IPS DF 6.9 (cell line): ENCODE measurements around the gene TMEM41A.

Source experiments
- DNase-seq: peaks from one replicate; pipeline ENCODE4 v3.0.0-alpha.2; 2013; ENCODE audit warnings: low read depth, low spot score
- H3K27ac ChIP-seq: one replicate; pipeline ENCODE4 v1.5.1; 2013; ENCODE audit warnings: low read length, control low read depth
- H3K27me3 ChIP-seq: 2 replicates; pipeline ENCODE4 v1.6.1; 2013; ENCODE audit warnings: mild to moderate bottlenecking, low read length; ENCODE audit not compliant: control insufficient read depth, insufficient read depth
- H3K36me3 ChIP-seq: 2 replicates; pipeline ENCODE4 v1.6.1; 2013; ENCODE audit warnings: low read length; ENCODE audit not compliant: control insufficient read depth, insufficient read depth
- H3K4me1 ChIP-seq: 2 replicates; pipeline ENCODE4 v1.6.1; 2013; ENCODE audit warnings: low read length; ENCODE audit not compliant: control insufficient read depth, insufficient read depth
- H3K4me3 ChIP-seq: 2 replicates; pipeline ENCODE4 v1.5.1; 2013; ENCODE audit warnings: mild to moderate bottlenecking, low read length
- H3K9me3 ChIP-seq: 2 replicates; pipeline ENCODE4 v1.6.1; 2013; ENCODE audit warnings: low read length, inconsistent platforms; ENCODE audit not compliant: control insufficient read depth, insufficient read depth
- WGBS: extraction: QIAGEN DNeasy Blood & Tissue Kit; methylation state at CpG from one replicate; pipeline ENCODE4 v1.1.7; 2013; ENCODE audit warnings: mixed read lengths, missing lambda C conversion rate; ENCODE audit not compliant: insufficient read length, insufficient coverage; 5-methylcytosine and 5-hydroxymethylcytosine counted together

TMEM41A gene

DNA sequence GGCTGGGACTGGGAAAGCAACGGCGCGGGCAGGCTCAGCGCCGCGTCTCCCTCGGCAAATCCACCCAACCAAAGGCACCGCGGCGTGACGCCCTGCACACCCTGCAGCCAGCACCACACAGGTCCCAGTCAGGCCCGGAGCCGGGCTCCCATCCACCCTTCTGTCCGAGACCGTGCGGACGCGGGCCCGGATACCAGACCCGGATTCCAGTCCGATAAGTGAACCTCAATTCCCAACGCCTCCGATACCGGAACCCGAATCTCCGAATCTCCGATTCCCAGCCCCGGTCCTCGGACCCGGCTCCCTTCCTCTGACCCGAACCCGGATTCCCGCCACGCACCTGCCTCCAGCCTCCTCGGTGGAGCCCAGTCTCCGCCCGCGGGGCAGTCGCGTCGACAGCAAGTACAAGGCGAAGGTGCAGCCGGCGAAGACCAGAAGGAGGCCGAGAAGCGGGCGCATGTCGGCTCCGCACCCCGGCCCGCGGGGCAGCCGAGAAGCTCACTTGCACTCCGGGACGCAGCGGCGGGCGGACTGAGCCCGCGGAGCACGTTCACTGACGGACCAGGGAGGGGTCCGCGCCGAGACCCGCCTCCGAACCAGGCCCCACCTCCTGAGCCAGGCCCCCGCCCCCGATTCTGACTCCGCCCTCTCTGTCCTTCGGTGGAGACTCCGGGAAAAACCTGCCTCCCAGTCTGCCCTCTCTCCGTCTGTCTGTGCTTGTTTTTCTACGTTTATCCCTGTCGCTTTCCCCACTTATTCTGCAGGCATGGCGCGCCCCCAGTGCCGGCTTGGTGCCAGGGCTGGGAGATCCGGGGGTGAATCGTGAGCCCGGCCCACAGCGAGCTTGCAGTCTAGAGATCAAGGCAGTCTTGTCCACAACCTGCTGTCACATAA lies at the start of gene TMEM41A:
Gene TMEM41A (minus strand): TSS at position 533 of the 894 bp plus-strand sequence. CDS start 74 bp downstream, at position 459.
- peak; percentile 68 for DNase-seq

DNA sequence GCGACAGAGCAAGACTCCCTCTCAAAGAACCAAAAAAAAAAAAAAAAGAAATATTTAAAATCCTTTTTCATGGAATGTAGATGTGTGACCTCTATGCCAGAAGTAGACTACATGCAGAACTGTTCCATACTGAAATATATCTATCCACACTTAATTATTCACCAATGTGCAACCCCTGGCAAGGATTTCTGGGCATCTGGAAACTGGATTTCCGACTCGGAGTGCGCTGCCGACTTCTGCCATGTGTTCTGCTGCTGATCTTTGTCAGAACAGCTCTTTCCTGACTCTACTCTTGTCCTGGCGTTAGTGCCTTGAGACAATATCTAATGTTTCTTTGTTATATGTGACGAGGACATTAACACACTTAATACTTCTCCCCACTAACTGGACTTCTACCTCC lies 41.9 kb upstream of the TMEM41A start:
- Histone ChIP-seq H3K9me3 (no peaks in the 10 kb centered on the region), H3K27me3 (no peaks in the 10 kb centered on the region), H3K27ac (no peak overlapping the region), H3K36me3 (no peaks in the 10 kb centered on the region), H3K4me3 (no peak overlapping the region), H3K4me1 (no peaks in the 10 kb centered on the region)
- no CpG with 5 or more reads among the region's 7 CpGs for WGBS
- DNase-seq = no peak

More for the DNA sequence above, at the start of gene TMEM41A:
- Histone ChIP-seq H3K9me3 (no peaks in the 10 kb centered on the region), H3K36me3 (0 out of 2 replicates have a peak, but pooled peaks cover 5% of the 10 kb centered on the region), H3K27ac (no peak within 1 kb of the TSS), H3K4me3 (peak within 1 kb of the TSS; percentile 84), H3K27me3 (no peaks in the 10 kb centered on the region), H3K4me1 (0 out of 2 replicates have a peak, but pooled peaks cover 1% of the 10 kb centered on the region)
- WGBS = no CpG with 5 or more reads among the region's 82 CpGs

DNA sequence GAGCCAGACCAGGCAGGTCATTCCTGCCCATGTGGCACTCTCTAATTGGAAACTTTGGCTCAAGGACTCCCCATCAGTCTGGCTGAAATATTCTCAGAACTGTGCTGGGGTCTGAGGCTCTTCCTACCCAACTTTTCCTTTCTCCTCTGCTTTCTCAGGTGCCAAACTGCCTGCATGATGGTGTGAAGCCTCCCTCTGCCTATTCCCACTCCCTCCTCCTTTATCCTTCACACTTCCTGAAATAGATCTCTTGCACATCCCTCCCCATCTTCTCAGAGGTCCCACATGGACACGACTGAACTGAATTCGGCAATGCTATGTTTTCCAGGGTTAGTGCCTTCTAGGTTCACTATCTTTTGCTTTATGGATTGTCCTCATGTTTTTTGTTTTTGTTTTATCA lies 41.1 kb upstream of the TMEM41A start:
- no peak for DNase-seq
- no peaks in the 10 kb centered on the region for H3K27me3 ChIP-seq
- WGBS = no CpG with 5 or more reads among the region's 2 CpGs
- no peaks in the 10 kb centered on the region for H3K36me3 ChIP-seq
- H3K9me3 ChIP-seq = no peaks in the 10 kb centered on the region
- H3K4me1 ChIP-seq = no peaks in the 10 kb centered on the region
- no peak overlapping the region for H3K27ac ChIP-seq
- no peak overlapping the region for H3K4me3 ChIP-seq

DNA sequence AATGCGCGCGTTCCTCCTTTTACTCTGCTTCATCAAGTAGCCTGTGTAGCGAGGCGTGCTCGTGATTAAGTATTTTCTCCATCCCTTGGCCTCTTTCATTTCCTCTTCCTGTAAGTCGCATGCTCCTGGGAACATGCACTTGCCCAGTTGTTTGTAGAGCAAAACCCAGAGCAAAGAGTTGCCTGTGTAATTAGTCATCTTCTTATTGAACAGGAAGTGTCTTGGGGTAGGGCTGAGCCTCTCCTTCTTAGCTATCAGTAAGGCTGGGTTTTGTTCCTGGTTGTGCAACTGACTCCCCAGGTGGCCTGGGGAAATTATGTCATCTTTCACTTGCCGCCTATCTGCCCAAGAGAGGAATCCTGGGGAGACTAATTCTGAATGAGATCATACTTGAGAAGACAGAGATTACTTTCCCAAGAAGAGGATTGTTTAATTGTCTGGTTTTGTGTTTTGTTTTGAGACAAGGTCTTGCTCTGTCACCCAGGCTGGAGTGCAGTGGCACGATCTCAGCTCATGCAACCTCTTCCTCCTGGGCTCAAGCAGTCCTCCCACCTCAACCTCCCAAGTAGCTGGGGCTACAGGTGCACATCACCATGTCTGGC lies 38.6 kb upstream of the TMEM41A start:
- WGBS = no CpG with 5 or more reads among the region's 9 CpGs
- H3K27ac ChIP-seq = no peak overlapping the region
- H3K4me3 ChIP-seq = no peak overlapping the region
- H3K9me3 ChIP-seq = no peaks in the 10 kb centered on the region
- no peaks in the 10 kb centered on the region for H3K4me1 ChIP-seq
- no peaks in the 10 kb centered on the region for H3K36me3 ChIP-seq
- no peaks in the 10 kb centered on the region for H3K27me3 ChIP-seq
- no peak for DNase-seq

DNA sequence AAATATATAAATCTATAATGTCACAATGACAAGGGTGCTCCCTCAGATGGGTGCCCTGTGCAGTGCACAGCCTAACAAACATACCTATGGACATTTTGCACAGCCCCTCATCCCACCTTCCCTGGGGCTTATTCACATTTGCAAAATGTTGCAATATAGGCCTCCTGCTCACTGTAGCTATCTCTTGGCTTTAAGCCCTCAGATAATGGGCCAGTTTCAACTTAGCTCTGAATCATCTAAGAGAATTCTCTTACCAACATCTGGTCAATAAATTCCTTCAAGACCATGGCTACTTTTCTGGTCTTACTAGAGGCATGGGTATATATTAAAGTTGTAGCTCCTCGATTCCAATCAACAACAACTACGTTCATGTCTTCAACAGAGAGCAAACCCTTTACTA lies 35.7 kb upstream of the TMEM41A start:
- no CpG with 5 or more reads among the region's 2 CpGs for WGBS

DNA sequence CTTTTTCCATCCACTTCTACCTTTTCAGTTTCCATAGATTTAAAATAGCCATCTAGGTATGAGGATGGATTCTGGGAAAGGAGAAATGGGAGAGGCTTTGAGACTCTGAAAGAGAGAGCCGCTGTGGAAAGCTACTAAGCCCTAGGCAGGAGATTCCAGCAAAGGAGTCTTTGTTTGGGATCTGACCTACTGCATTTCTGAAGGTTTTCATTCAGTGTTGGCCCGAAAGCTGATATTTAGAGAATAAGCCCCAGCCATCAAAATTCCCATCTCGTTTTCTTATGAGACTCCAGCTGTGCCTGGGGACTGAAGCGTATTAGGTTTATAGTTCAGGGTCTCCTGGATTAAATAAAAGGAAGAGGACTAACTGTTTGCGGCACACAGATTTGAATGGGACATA lies 34.1 kb upstream of the TMEM41A start:
- no peak for DNase-seq
- Histone ChIP-seq H3K36me3 (no peaks in the 10 kb centered on the region), H3K27me3 (no peaks in the 10 kb centered on the region), H3K27ac (no peak overlapping the region), H3K4me1 (no peaks in the 10 kb centered on the region), H3K4me3 (no peak overlapping the region), H3K9me3 (no peaks in the 10 kb centered on the region)
- no CpG with 5 or more reads among the region's 5 CpGs for WGBS

More for the DNA sequence above, 35.7 kb upstream of the TMEM41A start:
- no peak for DNase-seq
- H3K36me3 ChIP-seq = no peaks in the 10 kb centered on the region
- no peak overlapping the region for H3K4me3 ChIP-seq
- H3K4me1 ChIP-seq = no peaks in the 10 kb centered on the region
- no peak overlapping the region for H3K27ac ChIP-seq
- H3K9me3 ChIP-seq = no peaks in the 10 kb centered on the region
- no peaks in the 10 kb centered on the region for H3K27me3 ChIP-seq

DNA sequence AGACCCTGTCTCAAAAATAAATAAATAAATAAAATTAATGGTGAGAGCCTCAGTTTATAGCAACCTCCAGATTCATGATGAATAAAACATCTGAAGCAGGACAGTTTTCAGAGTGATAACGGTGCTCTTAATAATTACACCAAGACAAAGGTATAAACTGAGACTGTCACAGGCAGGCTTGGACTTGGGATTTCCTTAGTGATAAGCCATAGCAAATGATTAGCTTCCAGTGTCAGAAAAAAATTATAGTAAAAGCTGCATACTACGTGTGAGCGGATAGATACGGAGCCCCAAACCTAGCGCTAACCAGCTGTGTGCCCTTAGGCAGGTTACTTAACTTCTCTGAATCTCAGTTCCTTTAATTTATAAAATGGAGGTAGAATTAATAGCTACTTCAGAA lies 32.0 kb upstream of the TMEM41A start:
- DNase-seq = no peak
- Histone ChIP-seq H3K36me3 (no peaks in the 10 kb centered on the region), H3K4me1 (no peaks in the 10 kb centered on the region), H3K9me3 (no peaks in the 10 kb centered on the region), H3K27ac (no peak overlapping the region), H3K27me3 (no peaks in the 10 kb centered on the region), H3K4me3 (no peak overlapping the region)
- no CpG with 5 or more reads among the region's 5 CpGs for WGBS

DNA sequence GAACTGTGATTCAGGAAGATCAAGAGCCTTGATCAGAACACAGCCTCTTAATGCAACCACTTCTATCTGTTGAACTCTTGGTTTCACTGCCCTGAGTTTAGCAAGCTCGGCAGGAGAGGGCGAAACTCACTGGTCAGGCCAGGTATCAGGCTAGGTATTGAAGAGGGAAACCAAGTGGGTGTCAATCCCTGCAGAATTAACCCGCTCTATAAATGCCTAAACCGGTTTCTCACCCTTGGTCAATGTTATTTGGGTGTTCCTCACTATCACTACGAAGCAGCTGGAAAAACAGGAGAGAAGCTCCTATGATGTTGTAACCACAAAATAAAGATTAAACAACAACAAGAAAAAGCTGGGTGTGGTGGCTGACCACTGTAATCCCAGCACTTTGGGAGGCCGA lies 29.7 kb upstream of the TMEM41A start:
- Histone ChIP-seq H3K4me3 (no peak overlapping the region), H3K27ac (no peak overlapping the region), H3K36me3 (no peaks in the 10 kb centered on the region), H3K9me3 (no peaks in the 10 kb centered on the region), H3K4me1 (no peaks in the 10 kb centered on the region), H3K27me3 (no peaks in the 10 kb centered on the region)
- no peak for DNase-seq
- WGBS = no CpG with 5 or more reads among the region's 6 CpGs

DNA sequence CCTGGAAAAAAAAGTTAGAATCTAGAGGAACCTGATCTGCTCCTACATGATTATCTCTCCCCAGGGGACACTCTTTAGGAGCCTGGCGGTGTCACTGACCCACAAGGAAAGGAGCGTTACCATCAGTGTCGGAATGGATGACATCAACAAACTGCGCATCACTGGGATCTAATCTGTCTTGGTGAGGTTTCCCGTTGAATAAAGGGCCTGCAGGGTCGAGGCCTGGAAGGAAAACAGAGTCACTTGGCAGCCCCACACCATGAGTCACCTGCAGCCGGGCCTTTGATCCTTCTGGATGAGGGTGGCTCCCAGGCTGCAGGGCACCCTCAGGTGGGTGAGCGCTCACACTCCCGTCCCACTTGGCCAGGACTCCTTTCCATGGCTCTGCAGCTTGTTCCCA lies 28.5 kb upstream of the TMEM41A start:
- Histone ChIP-seq H3K4me1 (no peaks in the 10 kb centered on the region), H3K27ac (no peak overlapping the region), H3K4me3 (no peak overlapping the region), H3K36me3 (no peaks in the 10 kb centered on the region), H3K27me3 (no peaks in the 10 kb centered on the region), H3K9me3 (no peaks in the 10 kb centered on the region)
- DNase-seq = no peak
- WGBS = no CpG with 5 or more reads among the region's 9 CpGs

DNA sequence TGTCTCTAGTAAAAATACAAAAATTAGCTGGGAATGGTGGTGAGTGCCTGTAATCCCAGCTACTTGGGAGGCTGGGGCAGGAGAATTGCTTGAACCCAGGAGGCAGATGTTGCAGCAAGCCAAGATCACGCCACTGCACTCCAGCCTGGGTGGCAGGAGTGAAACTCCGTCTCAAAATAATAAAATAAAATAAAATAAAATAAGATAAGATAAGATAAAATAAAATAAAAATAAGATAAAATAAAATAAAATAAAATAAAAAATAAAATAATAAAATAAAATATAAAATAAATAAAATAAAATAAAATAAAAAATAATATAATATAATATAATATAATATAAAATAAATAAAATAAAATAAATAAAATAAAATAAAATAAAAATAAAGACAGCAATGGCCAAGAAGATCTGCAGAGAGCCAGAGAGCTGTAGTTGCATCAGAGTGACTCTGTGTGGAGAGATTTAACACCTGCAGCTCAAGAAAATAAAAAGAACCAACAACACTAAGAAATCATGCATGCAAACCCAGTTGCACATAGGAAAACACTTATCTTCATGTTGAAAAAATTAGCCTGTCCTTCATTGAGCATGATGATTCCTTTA lies 27.6 kb upstream of the TMEM41A start:
- Histone ChIP-seq H3K4me1 (no peaks in the 10 kb centered on the region), H3K27ac (no peak overlapping the region), H3K9me3 (no peaks in the 10 kb centered on the region), H3K36me3 (no peaks in the 10 kb centered on the region), H3K4me3 (no peak overlapping the region), H3K27me3 (no peaks in the 10 kb centered on the region)
- DNase-seq = no peak
- no CpG with 5 or more reads among the region's 2 CpGs for WGBS
